Adipocyte (in vitro differentiated cells): ENCODE measurements around the gene SYCP2L.
A peak's percentile ranks its signal among the peaks of the same experiment; 100 is the strongest.
"Not testable (repeated sequence)": the region's sequence is repeated elsewhere in the genome, so short reads cannot be mapped to it uniquely, and the experiment has no call there.

Source experiments
- DNase-seq: peaks from one replicate; pipeline ENCODE4 v3.0.0-alpha.2; 2015; ENCODE audit warnings: low read depth
- H3K27me3 ChIP-seq: replicated peaks from 2 replicates; pipeline ENCODE4 v1.7.0; 2013; ENCODE audit warnings: mild to moderate bottlenecking, low read length, moderate library complexity; ENCODE audit not compliant: control insufficient read depth, insufficient read depth
- H3K36me3 ChIP-seq: 2 replicates; pipeline ENCODE4 v1.7.0; 2013; ENCODE audit warnings: low read length, mild to moderate bottlenecking, moderate library complexity; ENCODE audit not compliant: control insufficient read depth, insufficient read depth, severe bottlenecking
- H3K4me1 ChIP-seq: 2 replicates; pipeline ENCODE4 v1.7.0; 2013; ENCODE audit warnings: mild to moderate bottlenecking, low read length, moderate library complexity; ENCODE audit not compliant: control insufficient read depth, insufficient read depth
- H3K4me3 ChIP-seq: 2 replicates; pipeline ENCODE4 v1.7.0; 2013; ENCODE audit warnings: mild to moderate bottlenecking, low read length, moderate library complexity
- H3K9ac ChIP-seq: 2 replicates; pipeline ENCODE4 v1.7.0; 2013; ENCODE audit warnings: mild to moderate bottlenecking, low read length, moderate library complexity
- H3K9me3 ChIP-seq: 2 replicates; pipeline ENCODE4 v1.7.0; 2013; ENCODE audit warnings: mild to moderate bottlenecking, low read length, moderate library complexity; ENCODE audit not compliant: control insufficient read depth

The SYCP2L gene

GRCh38 chr6:10880366-10880765 is 6.5 kb upstream of the SYCP2L start:
- no peak overlapping the region for H3K4me3 ChIP-seq
- DNase-seq, result no peak
- no peaks in the 10 kb centered on the region for H3K36me3 ChIP-seq
- H3K4me1 ChIP-seq, result no peaks in the 10 kb centered on the region
- H3K9me3 ChIP-seq, result no peaks in the 10 kb centered on the region
- peaks cover 57% of the 10 kb centered on the region for H3K27me3 ChIP-seq
- no peak overlapping the region for H3K9ac ChIP-seq

GRCh38 chr6:10882253-10882630 is 4.6 kb upstream of the SYCP2L start:
- peaks cover 67% of the 10 kb centered on the region for H3K27me3 ChIP-seq
- not testable (repeated sequence) for H3K4me1 ChIP-seq, DNase-seq, H3K9me3 ChIP-seq, H3K4me3 ChIP-seq, H3K9ac ChIP-seq, H3K36me3 ChIP-seq

GRCh38 chr6:10882657-10883171 is 4.1 kb upstream of the SYCP2L start:
- no peak for DNase-seq
- Histone ChIP-seq H3K4me1 (no peaks in the 10 kb centered on the region), H3K27me3 (peaks cover 72% of the 10 kb centered on the region), H3K36me3 (no peaks in the 10 kb centered on the region), H3K9me3 (no peaks in the 10 kb centered on the region), H3K4me3 (no peak overlapping the region), H3K9ac (no peak overlapping the region)

GRCh38 chr6:10883312-10884244 is 3.3 kb upstream of the SYCP2L start:
- no peaks in the 10 kb centered on the region for H3K36me3 ChIP-seq
- H3K4me3 ChIP-seq, result no peak overlapping the region
- no peaks in the 10 kb centered on the region for H3K9me3 ChIP-seq
- H3K27me3 ChIP-seq, result peaks cover 73% of the 10 kb centered on the region
- no peak overlapping the region for H3K9ac ChIP-seq
- no peaks in the 10 kb centered on the region for H3K4me1 ChIP-seq
- no peak for DNase-seq

GRCh38 chr6:10884245-10884972 is 2.4 kb upstream of the SYCP2L start:
- Histone ChIP-seq H3K27me3 (peaks cover 71% of the 10 kb centered on the region), H3K4me3 (no peak overlapping the region), H3K9ac (no peak overlapping the region), H3K36me3 (no peaks in the 10 kb centered on the region), H3K4me1 (no peaks in the 10 kb centered on the region), H3K9me3 (no peaks in the 10 kb centered on the region)
- no peak for DNase-seq

GRCh38 chr6:10886365-10886690 is 524 bp upstream of the SYCP2L start:
- Histone ChIP-seq H3K9me3 (peaks cover 14% of the 10 kb centered on the region), H3K27me3 (peaks cover 60% of the 10 kb centered on the region), H3K4me3 (peak overlapping the region; percentile 77)
- not testable (repeated sequence) for DNase-seq, H3K4me1 ChIP-seq, H3K9ac ChIP-seq, H3K36me3 ChIP-seq

- Histone ChIP-seq H3K36me3 (no peaks in the 10 kb centered on the region), H3K9me3 (peaks cover 14% of the 10 kb centered on the region), H3K9ac (no peak overlapping the region), H3K4me1 (no peaks in the 10 kb centered on the region), H3K27me3 (peaks cover 25% of the 10 kb centered on the region), H3K4me3 (no peak overlapping the region)
- no peak for DNase-seq
Observed at GRCh38 chr6:10890151-10890550, 3.3 kb downstream of the SYCP2L start.

- no peaks in the 10 kb centered on the region for H3K4me1 ChIP-seq
- no peak for DNase-seq
- no peak overlapping the region for H3K9ac ChIP-seq
- H3K4me3 ChIP-seq, result no peak overlapping the region
- peaks cover 14% of the 10 kb centered on the region for H3K27me3 ChIP-seq
- no peaks in the 10 kb centered on the region for H3K36me3 ChIP-seq
- H3K9me3 ChIP-seq, result peaks cover 14% of the 10 kb centered on the region
Observed at GRCh38 chr6:10891960-10892359, 5.1 kb downstream of the SYCP2L start.

GRCh38 chr6:10894958-10895357 is 8.1 kb downstream of the SYCP2L start:
- DNase-seq, result no peak
- Histone ChIP-seq H3K36me3 (no peaks in the 10 kb centered on the region), H3K9me3 (peaks cover 13% of the 10 kb centered on the region), H3K4me1 (no peaks in the 10 kb centered on the region), H3K4me3 (no peak overlapping the region), H3K9ac (no peak overlapping the region), H3K27me3 (peaks cover 6% of the 10 kb centered on the region)

GRCh38 chr6:10896691-10897090 is 9.8 kb downstream of the SYCP2L start:
- H3K4me3 ChIP-seq, result no peak overlapping the region
- H3K36me3 ChIP-seq, result no peaks in the 10 kb centered on the region
- H3K27me3 ChIP-seq, result peaks cover 6% of the 10 kb centered on the region
- no peaks in the 10 kb centered on the region for H3K9me3 ChIP-seq
- no peak overlapping the region for H3K9ac ChIP-seq
- H3K4me1 ChIP-seq, result no peaks in the 10 kb centered on the region
- no peak for DNase-seq

GRCh38 chr6:10901770-10902169 is 14.9 kb downstream of the SYCP2L start:
- Histone ChIP-seq H3K27me3 (no peaks in the 10 kb centered on the region), H3K4me1 (no peaks in the 10 kb centered on the region), H3K9me3 (no peaks in the 10 kb centered on the region), H3K4me3 (no peak overlapping the region), H3K36me3 (no peaks in the 10 kb centered on the region), H3K9ac (no peak overlapping the region)
- no peak for DNase-seq
